NCI-H1048 (cell line): ENCODE data around the gene BRICD5.
A peak's percentile ranks its signal among the peaks of the same experiment; 100 is the strongest.
"Not testable (repeated sequence)": the region's sequence is repeated elsewhere in the genome, so short reads cannot be mapped to it uniquely, and the experiment has no call there.

Source experiments
- DNase-seq: peaks from one replicate; lab custom pipeline; 2025; lab: John Stamatoyannopoulos, UW

BRICD5 gene

DNA sequence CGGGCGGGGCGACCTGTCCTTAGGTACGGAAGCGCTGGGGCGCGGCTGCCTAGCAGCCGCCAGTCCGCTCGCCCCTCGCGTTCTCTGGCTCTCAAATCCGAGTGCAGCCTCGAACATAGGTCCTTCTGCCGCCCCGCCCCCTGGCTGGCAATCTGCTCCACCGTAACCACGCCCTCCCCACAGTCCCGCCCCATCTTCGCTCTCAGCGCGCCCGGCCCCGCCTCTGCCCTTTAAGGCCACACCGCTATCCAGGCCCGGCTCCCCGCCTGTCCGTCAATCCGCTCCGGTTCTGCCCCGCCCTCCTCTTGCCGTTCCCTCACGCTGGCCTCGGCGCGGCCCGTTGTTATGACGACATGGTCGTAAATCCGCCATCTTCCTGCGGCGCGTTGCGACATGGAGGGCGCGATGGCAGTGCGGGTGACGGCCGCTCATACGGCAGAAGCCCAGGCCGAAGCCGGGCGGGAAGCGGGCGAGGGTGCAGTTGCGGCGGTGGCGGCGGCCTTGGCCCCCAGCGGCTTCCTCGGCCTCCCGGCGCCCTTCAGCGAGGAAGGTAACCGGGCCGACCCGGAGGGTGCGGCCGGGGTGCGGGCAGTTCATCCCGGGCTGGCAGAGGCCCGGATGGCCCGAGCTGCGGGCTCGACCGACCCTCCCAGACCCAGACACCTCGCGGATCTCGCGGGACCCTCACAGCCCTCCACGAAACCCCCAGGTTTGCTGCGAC is 12.7 kb upstream of the BRICD5 start, which contains the start of gene E4F1:
E4F1 (plus strand) TSS at position 371 of the 721 bp plus-strand sequence; CDS start at position 394, 23 bp downstream.
- DNase-seq, result peak; percentile 81

- no peak for DNase-seq
Observed at GRCh38 chr16:2216330-2216729, 5.7 kb upstream of the BRICD5 start.

DNA sequence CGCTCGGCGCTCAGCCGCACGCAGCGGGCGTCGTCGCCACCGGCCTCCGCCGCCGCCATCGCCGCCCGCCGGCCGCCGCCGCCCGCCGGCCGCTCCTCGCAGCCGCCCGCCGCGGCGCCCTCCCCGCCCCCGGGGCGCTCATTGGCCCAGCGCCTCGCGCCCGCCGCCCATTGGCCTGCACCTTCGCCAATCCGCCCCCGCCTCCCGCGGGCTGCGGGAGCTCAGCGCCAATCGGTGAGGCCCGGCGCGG is 4.0 kb upstream of the BRICD5 start, which contains the start of gene PGP:
PGP (minus strand) TSS at position 122 of the 250 bp plus-strand sequence; CDS start at position 59, 63 bp downstream.
- no peak for DNase-seq

- no peak for DNase-seq
Observed at GRCh38 chr16:2213817-2214718, 3.4 kb upstream of the BRICD5 start.

DNA sequence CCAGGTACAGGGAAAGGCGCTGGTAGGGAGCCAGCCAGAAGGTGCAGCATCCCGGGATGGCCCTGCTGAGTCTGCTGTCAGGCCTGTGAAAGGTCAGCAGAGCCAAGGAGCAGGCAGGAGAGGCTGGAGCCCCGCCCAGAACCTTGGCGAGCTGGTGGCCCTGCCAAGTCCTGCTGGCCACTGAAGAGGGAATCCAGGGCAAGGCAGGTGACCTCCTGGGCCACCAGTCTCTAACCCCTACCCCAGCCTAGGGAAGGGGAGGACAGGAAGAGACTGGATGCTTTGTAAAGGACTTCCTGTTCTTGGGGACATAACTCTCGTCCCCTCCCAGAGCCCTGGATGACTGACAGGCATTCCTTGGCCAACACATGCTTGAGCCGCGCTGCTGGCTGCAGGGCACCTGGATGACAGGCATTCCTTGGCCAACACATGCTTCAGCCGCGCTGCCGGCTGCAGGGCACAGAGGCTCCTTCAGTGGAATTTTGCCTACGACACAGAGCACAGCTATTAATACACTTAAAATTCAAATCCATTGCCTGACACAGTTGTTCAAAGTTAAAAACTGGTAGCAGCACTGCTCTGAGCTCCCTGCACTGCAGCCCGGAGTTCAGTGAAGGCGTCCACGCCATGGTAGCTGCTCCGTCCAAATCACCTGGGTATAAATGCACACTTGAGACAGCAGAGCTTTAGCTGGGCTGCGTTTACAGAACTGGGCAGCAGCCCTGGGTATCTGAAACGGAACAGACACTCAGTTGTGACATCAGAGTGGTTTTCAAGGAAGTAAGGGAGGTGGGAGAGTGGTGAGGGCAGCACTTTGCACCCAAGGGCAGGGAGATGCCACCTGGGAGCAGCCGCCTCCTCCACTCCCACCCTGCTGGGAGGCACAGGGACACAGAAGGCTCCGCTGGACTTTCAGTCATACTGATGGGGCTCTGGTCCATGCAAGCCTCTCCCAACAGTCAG is 2.0 kb upstream of the BRICD5 start:
- no peak for DNase-seq

DNA sequence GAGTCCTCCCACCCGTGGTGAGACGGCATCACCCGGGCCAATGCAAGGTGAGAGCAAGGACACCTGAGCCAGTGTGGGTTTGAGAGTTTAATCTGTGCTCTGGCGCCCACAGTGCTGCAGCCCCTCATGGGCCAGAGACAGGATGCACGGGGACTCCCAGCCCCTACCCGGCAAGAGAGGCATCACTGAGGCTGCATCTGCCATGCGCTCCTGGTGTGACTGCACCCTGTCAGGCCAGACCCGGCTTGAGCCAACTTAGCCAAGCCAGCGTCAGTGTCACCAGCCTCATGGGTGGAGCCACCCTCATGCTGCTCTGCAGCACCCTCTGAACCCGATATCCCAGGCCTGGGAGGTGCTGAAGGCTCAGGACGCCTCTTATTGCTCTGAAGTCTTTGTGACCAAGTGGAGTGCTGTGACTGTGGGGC is 1.3 kb upstream of the BRICD5 start:
- no peak for DNase-seq

GRCh38 chr16:2210009-2210332 is 692 bp downstream of the BRICD5 start:
- no peak for DNase-seq

DNA sequence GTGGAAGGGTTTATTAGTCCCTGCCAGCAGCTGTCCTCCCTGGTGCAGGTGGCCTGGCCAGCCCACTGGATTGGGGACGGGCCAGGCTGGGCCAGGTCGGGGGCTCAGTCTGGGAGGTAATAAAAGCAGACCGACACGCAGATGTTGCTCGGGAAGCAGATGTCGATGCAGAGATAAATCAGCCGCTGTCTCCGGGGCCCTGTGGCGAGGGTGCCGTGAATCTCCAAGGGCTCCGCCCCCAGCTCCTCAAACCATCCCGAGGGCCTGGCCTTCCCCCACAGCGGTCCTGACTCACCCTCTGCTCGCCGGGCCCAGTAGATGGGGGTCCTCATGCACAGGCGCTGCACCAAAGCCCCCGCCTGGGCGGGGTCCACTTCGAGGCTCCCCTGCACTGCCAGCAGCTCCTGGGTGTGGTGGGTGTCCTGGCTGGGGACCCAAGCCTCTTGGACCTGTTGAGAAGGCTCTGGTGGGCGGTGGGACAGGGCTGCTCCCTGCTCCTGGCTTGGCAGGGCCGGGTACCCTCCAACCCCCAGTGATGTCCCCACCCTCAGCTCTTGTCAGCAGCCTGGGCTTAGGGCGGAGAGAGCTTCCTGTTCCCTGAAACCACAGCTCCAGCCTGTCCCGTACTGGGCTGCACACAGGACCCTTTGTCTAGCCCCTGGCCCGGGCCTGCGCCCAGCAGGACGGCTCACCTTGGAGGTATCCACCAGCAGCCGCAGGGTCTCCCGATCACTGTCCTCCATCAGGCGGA is 1.2 kb downstream of the BRICD5 start:
- DNase-seq, result no peak

DNA sequence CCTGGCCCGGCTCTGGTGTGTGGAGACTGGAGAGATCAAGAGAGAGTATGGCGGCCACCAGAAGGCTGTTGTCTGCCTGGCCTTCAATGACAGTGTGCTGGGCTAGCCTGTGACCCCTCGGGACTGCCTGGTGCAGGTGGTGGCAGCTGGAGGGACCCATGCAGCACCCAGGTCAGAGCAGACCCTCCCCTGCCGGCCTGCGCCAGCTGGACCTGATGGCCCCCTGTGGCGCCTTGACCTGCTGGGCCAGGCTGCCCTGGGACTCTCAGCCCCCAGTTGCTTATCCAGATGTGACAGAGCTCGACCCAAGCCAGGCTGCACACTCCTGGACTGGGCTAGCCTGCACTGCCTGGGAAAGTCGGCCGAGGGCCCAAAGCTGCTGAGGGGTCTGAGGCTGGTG is 1.9 kb downstream of the BRICD5 start:
- no peak for DNase-seq

DNA sequence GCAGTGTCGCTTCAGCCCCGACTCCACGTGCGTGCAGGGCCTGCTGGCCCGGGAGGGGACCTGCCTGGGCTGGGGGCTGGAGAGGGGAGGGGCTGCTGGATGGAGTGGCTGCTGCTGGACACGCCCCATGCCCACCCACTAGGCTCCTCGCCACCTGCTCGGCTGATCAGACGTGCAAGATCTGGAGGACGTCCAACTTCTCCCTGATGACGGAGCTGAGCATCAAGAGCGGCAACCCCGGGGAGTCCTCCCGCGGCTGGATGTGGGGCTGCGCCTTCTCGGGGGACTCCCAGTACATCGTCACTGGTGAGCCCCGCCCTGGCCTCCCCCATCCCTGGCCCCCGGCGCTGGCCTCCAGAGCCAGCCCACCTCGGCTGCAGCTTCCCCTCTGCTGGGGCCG is 2.4 kb downstream of the BRICD5 start:
- no peak for DNase-seq

- DNase-seq, result no peak
Observed at GRCh38 chr16:2207872-2208271, 2.8 kb downstream of the BRICD5 start.

DNA sequence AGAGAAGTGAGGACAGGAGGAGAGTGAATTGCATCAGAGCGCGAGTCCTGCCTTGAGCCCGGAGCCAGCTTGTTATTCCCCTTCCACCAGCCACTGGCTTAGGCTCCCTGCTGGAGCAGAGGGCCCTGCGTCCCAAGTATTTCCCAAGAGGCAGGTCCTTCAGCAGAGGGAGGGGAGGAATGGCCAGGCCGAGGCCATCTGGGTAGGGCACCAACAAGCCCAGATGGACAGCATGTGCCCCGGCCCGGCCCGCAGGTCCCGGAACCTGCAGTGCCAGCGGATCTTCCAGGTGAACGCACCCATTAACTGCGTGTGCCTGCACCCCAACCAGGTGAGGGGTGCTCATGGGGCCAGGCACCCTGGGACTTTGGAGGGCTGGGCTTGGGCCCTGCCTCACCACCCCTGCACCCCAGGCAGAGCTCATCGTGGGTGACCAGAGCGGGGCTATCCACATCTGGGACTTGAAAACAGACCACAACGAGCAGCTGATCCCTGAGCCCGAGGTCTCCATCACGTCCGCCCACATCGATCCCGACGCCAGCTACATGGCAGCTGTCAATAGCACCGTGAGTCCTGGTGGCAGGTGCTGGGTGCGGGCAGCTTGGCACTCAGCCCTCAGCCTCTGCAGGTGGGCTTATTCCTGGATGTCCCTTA is 3.8 kb downstream of the BRICD5 start:
- no peak for DNase-seq

GRCh38 chr16:2206420-2206779 is 4.3 kb downstream of the BRICD5 start:
- DNase-seq, result no peak

DNA sequence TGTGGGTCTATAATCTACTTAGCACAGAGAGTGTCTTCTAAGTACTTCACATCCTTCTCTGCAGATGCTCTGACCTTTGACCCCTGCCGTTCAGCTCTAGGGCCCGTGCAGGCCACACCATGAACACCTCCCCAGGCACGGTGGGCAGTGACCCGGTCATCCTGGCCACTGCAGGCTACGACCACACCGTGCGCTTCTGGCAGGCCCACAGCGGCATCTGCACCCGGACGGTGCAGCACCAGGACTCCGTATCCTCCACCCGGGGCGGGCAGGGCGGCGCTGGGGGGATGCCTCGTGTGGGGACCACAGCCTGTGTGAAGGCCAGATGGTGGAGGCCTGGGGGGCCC is 4.7 kb downstream of the BRICD5 start:
- DNase-seq, result no peak

DNA sequence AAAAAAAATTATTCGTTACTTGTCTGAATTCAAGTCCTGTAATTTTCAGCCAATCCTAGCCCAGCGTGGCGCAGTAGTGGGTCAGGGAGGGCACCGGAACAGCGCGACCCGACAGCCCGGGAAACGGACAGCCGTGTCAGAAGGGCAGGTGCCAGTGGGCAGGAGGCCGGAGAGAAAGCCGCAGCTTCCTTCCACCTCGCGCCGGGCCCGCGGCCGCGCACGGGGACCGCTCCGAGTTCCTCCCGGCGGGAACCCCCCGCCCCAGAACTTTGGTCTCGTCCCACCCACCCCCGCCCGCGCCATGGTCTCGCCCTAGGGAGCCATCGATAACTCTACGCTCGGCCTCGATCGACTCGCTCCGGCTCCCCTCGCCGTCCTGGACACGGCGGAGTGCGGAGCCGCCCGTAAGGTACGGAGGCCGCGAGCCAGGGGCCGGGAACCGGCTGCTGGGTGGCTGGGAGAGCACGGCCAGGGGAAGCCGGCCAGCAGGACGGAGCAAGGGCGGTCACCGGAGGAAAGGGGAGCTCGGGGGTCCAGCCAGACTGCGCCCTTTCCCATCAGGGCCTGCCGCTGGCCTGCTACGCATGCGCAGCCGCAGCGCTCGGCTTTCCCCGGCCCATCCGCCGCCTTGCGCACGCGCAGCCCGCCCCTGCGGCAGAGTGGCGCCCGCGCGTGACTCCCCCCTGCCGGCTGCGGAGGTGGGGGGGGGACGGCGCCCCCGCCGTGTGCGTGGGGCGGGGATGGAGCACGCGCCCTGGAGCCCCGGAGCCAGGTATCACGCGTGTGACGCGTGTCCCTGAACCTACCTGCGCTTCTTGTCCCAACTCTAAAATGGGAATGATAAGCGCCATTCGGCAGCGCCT is 5.3 kb downstream of the BRICD5 start, which contains the start of gene MLST8:
MLST8 (plus strand) TSS at position 351 of the 863 bp plus-strand sequence. CDS start 632 bp downstream, outside the sequence.
- peak; percentile 25 for DNase-seq

- no peak for DNase-seq
Observed at GRCh38 chr16:2204416-2205103, 6.1 kb downstream of the BRICD5 start.

DNA sequence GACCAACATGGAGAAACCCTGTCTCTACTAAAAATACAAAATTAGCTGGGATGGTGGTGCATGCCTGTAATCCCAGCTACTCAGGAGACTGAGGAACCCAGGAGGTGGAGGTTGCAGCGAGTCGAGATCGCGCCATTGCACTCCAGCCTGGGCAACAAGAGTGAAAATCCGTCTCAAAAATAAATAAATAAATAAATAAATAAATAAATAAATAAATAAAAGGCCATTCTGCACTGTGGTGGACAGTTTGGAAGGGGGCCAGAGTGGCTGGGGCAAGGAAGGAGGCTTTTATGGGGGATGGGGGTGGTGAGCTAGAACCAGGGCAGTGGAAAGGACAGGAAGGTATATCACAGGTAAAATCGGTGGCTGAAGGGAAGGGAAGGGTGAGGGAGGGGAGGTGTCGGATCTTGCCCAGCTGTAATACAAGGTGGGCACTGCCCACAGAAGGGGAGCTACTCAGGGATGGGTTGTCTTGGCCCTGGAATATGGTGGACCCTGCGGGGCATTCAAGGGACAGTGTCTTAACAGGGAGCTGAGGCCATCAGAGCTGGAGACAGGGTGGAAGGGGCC is 7.5 kb downstream of the BRICD5 start:
- not testable (repeated sequence) for DNase-seq

DNA sequence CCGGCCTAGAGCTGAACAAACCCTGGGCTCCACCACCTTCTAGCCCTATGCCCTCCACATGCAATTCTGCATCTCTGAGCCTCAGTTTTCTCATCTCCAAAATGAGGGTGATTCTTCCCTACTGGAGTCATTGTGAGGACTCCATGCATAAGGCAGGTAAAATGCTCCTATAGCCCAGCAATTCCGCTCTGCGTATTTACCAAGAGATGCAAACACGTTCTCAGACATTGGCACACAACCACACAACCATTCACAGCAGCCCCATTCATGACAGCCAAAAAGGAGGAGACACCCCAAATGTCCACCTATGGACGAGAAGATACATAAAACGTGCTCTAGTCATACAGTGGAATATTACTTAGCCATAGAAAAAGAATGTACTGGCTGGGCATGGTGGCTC is 10.3 kb downstream of the BRICD5 start:
- DNase-seq, result no peak

- no peak for DNase-seq
Observed at GRCh38 chr16:2199621-2200139, 11.0 kb downstream of the BRICD5 start.
